Cardiac fibroblast (primary cell): ENCODE measurements around the gene LYPD6B.
A peak's percentile ranks its signal among the peaks of the same experiment; 100 is the strongest.

Source experiments
- DNase-seq, 2 donors: peaks; one replicate each; pipeline versions ENCODE4 v3.0.0 to v3.0.0-alpha.2; 2010; ENCODE audit warnings: low read depth in 2 of 2
- H3K4me3 ChIP-seq, 2 donors: replicated peaks in 1 of 2; 1 replicate in 1 of 2; 2 replicates in 1 of 2; pipeline ENCODE4 v1.5.1; 2011; ENCODE audit warnings: low read depth in 2 of 2, low read length in 2 of 2, mild to moderate bottlenecking in 2 of 2, moderate library complexity in 1 of 2
- TF ChIP-seq, protein P1 (sequence below): IDR thresholded peaks from one replicate; pipeline ENCODE4 v1.5.1; 2011; ENCODE audit warnings: low read depth, mild to moderate bottlenecking, low read length, inconsistent platforms

LYPD6B gene

DNA sequence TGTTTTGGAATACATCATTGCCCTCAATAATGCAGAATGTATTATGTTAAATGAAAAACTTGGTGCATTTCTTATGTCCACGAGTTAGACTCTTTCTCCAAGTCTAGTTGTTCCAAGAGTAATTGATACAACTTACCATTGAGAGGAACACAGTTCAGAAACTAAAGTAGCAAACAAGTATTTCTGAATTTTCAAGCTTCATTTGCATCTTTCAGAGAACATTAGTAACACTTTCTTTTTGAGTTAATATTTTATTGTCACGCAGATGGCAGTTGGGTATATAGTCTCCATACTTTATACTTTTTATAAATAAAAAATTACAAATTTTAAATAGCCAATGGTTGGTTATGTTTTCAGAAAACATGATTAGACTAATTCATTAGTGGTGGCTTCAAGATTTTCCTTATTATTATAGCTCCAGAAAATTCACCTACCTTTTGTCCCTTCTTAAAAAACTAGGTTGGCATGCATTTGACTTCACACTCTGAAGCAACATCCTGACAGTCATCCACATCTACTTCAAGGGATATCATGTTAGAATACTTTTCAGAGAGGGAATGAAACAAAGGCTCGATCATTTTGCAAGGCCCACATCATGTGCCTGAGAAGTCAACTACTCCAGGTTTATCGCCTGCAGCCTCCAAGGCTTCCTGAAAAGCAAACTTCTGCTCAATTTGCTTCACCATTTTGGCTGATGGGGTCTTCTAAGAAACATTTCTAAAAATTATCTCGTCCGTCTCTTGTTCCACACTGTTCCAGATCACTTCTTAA, 29.9 kb downstream of the LYPD6B start:
- TF ChIP-seq, protein P1, sequence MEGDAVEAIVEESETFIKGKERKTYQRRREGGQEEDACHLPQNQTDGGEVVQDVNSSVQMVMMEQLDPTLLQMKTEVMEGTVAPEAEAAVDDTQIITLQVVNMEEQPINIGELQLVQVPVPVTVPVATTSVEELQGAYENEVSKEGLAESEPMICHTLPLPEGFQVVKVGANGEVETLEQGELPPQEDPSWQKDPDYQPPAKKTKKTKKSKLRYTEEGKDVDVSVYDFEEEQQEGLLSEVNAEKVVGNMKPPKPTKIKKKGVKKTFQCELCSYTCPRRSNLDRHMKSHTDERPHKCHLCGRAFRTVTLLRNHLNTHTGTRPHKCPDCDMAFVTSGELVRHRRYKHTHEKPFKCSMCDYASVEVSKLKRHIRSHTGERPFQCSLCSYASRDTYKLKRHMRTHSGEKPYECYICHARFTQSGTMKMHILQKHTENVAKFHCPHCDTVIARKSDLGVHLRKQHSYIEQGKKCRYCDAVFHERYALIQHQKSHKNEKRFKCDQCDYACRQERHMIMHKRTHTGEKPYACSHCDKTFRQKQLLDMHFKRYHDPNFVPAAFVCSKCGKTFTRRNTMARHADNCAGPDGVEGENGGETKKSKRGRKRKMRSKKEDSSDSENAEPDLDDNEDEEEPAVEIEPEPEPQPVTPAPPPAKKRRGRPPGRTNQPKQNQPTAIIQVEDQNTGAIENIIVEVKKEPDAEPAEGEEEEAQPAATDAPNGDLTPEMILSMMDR = no peak
- no peak overlapping the region for H3K4me3 ChIP-seq
- no peak for DNase-seq

DNA sequence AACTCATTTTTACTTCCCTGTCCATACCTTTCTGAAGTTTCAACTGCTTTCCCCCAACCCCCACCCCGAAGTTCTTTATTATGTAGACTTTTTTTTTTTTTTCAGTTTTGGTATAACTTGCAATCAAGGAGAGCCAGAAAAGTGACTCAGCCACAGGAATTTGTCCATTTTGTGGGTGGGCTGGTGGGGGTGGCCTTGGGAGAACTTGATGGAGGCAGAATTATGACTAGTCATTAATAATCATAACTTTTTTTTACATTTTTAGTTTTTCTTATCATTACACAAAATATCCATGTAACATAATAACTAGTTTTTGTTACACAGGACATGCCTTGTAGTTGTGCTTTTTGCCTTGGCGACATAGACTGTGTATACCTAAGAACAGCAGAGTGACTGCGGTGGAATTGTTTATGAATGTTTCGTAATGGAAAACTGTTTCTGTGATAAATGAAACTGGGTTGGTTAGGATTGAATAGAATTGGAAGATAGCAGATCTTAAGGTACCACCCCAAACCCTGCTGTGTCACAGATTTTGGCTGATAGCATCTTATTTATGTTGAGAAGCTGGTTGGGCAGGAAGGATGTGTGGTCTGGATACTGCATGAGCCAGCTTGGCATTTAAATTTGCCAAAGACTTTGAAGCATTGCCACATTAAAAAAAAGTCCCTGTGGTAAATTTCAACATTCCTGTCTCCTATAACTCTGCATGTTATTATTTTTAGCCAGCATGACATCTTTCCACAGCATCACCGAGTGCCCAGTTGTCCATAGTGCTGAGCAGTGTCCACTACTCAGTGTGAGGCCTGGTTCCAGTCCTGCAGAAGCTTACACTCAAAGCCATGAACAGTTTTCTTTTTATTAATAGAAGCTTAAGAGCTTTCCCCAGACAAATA, 30.7 kb downstream of the LYPD6B start:
- DNase-seq = peak; percentile 25 to 81
- TF ChIP-seq, protein P1 = no peak
- no peak overlapping the region for H3K4me3 ChIP-seq

DNA sequence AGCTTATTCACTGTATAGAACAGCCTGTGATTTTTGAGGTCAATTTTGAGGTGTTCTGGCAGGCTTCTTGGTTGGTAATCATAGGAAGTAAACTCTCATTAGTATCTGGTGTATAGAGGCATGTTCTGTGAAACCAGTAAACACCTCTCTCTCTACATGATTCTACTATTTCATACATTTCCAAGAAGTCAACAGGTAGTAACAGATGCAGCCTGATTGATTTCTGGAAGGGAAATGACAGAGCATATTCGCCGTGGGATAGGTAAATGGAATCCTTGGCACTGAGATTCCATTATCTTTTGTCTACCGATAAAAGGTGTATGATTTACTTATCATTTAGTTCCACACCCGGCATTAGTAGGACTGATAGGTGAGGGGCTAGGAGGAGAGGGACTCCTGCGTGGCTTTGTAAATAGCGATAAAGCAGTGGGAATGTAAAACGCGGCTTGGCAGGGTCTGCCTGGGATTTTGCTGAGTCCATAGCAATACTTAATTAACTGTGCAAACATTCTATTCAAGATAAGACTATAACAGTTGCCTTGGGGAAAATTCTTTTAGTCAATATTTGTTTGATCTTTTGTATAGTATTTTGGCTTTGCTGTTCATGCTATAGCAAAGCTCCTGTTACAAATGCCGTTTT, 32.3 kb downstream of the LYPD6B start:
- DNase-seq = no peak
- H3K4me3 ChIP-seq = no peak overlapping the region
- TF ChIP-seq, protein P1 = no peak

DNA sequence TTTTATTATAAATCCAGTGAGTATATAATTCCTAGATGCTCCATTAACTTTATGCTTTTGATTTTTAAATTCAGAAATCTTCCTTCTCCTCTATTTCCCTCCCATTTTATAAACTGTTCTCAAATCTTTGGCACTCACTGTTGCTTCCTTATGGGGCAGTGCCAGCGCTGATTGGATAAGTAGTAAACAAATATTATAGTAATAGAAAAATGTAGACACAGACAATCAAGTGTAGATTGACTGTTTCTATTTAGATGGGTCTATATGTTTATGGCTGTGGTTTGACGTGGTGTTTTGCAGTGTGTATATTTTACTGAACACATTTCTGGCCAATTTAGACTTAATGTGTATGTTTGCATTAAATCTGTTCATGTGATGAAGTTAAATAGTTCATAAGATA, 36.6 kb downstream of the LYPD6B start:
- TF ChIP-seq, protein P1 = no peak
- no peak overlapping the region for H3K4me3 ChIP-seq
- DNase-seq = no peak

DNA sequence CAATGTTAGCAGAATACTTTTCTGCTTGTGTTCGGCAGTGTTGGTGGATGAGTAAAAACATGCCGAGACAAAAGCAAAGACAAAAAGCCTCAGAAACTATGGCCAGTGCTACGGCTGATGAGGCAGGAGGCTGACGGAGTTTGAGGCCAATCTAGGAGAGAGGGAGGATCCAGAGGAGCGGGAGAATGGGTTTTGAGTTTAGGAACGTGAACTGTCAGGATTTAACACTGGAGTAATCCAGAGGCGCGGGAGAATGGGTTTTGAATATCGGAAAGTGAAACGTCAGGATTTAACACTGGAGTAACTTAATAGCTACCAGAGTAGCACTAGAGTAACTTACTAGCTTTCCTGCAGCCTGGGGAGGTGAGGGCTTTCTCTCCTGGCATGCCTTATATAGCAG, 37.4 kb downstream of the LYPD6B start:
- TF ChIP-seq, protein P1 = no peak
- no peak for DNase-seq
- no peak overlapping the region for H3K4me3 ChIP-seq

DNA sequence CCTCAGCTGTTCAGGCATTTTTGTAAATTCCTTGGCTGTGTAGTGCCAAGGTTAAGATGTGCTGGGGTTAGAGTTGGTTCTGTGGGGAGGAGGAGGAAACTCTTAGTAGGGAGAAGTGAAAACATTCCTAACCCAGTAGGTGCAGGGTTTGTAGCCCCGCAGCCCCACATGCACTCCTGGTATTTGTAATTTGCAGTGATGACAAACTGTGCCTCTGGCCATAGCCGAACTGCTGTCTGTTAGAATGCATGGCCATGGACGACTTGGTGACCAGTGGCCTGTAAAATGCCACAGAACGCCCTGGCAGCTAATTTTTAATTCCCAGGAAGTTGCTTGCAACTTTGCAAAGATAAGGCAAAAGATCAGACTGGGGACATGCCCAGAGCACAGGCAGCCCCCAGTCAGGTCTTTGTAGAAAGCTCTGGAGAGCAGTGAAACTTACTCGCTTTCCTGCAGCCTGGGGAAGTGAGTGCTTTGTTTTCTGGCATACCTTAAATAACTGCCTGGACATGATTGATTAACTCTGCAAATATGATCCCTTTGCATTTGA, 38.4 kb downstream of the LYPD6B start:
- TF ChIP-seq, protein P1 = no peak
- H3K4me3 ChIP-seq = no peak overlapping the region
- no peak for DNase-seq
